CD1c-positive myeloid dendritic cell (primary cell): ENCODE results near the gene TM9SF3.
A peak's percentile ranks its signal among the peaks of the same experiment; 100 is the strongest.
"Not testable (repeated sequence)": the region's sequence is repeated elsewhere in the genome, so short reads cannot be mapped to it uniquely, and the experiment has no call there.

ENCODE experiments used
- DNase-seq: peaks from one replicate; pipeline ENCODE4 v3.0.0-alpha.2; 2016; ENCODE audit errors: extremely low spot score

The TM9SF3 gene

GRCh38 chr10:96600337-96600736 lies 13.5 kb upstream of the TM9SF3 start:
- DNase-seq = no peak

- no peak for DNase-seq
These were observed 12.0 kb upstream of the TM9SF3 start for GRCh38 chr10:96598846-96599245.

DNA sequence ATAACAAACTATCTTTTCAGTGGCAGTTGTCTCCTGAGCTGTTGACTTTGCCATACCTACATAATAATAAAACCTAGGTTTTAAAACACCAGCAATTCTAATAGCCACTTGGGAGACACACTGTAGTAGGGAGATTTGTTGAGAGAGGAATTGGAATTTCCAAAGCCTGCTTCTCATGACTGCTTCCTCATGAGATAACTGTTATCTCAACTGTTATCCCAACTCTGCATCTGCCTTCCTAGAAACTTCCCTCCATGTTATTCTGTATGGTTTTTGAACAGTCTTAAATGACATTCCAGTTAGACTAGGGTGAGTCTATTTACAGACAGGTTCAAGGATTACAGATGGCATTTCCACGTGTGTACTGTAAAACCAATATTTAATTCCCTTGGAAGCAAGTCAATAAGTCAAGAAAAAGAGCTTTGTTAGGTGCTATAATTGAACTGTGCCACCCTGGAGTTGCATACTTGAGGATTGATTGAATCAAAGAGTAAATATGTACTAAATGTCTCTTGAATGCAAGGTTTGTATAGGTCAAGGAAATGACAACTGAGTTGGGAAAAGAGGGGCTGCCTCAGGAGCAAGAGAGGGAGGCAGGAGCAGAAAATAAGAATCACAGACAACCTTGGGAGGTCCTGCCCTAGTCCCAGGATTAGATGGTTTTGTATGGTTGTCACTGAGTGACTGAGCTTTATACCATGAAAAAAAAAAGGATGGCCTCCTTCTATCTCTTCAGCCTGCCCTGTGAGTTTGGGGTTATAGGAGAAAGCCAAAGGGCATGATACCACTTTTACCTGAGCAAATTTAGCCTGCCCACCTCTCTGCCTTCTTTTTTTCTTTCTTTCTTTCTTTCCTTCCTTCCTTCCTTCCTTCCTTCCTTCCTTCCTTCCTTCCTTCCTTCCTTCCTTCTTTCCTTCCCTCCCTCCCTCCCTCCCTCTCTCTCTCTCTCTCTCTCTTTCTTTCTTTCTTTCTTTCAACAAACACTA lies 9.9 kb upstream of the TM9SF3 start:
- no peak for DNase-seq

- DNase-seq = no peak
These were observed 8.9 kb upstream of the TM9SF3 start for GRCh38 chr10:96595741-96596140.

GRCh38 chr10:96591946-96592345 lies 5.1 kb upstream of the TM9SF3 start:
- peak; percentile 35 for DNase-seq

GRCh38 chr10:96588616-96589419 lies 2.0 kb upstream of the TM9SF3 start:
- DNase-seq = no peak

DNA sequence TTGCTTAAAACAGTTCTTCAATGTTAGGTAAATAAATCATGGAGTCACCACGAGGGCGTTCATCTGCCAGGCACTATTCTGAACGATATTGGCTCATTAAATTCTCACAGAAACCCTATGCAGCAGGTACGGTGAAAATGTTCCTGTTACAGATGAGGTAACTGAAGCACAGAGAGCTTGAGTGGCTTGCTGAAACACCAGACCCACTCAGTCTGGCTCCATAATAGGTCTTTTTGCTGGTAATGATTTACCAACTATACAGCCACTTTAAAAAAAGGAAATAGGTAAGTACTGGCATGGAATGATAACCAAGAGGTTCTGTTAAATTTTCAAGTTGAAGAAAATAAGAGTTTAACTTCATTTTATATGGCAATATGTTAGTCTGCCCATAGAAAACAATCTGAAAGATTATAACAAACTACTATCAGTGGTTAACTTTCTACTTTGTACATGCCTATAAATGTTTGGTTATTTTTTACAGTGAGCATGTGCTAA lies 1.3 kb upstream of the TM9SF3 start:
- peak; percentile 32 for DNase-seq

DNA sequence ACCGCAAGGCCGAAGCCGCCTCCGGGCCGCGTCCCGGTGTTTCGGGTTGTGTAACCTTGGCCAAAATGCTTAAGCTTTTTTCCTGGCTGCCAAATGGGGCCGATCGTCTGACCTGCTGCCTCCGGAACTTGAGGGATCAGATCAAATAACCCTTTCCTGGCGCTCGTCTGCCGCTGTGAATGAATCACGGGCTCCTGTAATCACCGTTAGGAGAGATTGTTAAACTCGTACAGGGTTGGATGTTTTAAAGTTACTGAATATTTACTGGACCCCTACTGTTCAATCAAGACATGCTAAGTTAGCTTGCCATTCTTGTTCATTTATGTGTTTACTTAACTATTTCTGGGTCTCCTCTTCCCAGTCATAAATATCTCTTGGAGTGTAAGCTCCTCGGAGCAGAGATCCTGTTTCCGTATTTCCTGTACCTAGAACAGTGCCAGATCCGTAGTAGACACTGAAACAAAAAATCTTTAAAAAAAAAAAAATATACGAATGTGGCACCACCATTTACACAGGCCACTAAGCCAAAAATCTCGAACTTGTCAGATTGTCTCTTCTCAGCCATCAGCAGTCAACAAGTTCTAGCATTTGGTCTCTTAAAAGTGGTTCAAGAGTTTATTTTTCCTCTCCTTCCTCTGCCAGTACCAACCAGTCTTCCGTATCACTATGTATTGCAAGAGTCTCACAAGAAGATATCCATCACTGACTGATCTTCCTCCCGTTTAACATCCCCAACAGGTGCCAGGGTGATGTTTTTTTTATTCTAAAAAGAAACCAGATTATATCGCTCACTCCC lies 650 bp upstream of the TM9SF3 start:
- no peak for DNase-seq

- DNase-seq = no peak
These were observed 935 bp downstream of the TM9SF3 start for GRCh38 chr10:96585736-96586418.

DNA sequence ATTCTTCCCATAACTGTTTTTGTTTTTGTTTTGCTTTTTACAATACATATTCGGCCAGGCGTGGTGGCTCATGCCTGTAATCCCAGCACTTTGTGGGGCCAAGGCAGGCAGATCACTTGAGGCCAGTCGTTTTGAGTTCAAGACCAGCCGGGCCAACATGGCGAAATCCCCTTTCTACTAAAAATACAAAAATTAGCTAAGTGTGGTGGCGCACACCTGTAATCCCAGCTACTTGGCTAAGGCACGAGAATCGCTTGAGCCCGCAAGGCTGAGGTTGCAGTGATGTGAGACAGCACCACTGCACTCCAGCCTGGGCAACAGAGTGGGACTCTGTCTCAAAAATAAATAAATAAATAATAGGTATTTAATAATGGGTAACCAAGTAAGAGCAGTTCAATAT lies 2.3 kb downstream of the TM9SF3 start:
- DNase-seq = no peak

DNA sequence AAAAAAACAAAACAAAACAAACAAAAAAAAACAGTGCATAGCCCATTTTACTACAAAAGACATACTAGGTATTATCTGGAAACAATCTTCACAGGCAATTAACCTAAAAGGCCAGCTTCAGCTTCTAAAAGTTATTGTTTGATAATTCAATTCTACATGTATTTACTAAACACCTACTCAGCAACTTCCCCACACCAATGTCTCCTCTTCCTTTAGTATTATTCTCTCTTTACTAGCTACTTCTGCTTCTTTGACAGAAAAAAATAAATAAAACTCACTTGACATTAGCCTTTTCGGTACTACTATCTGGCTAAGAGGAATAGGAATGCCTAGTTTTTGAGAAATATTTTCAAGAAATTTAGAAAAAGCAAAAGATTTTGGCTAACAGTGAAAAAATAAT lies 2.8 kb downstream of the TM9SF3 start:
- peak; percentile 21 for DNase-seq

DNA sequence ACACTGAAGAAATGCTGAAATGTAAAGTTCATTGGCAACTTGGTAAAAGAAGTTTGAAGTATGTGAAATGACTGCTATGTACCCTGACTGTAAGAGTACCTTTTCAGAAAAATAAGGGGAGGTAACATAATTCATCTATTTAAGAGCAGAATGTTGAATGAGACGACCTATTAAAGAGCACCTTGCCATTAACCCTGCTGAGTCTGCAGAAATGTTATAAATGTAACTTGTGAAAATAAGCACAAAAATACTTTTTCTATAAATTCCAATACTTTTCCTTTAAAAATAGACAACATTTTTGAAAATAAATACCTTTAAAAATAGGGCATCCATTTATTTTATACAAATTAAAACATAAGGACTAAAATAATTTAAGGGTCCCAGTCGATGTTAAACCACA lies 7.7 kb downstream of the TM9SF3 start:
- DNase-seq = no peak

DNA sequence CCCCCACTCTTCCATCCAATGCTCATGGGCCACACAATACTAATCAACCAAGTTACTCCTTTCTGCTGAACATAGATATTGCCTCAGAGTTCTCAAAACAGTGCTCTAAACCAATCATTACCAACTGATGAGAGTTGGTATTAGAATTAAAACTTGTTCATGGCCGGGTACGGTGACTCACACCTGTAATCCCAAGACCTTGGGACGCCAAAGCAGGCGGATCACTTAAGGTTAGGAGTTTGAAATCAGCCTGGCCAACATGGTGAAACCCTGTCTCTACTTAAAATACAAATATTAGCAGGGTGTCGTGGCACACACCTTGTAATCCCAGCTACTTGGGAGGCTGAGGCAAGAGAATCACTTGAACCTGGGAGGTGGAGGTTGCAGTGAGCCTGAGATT lies 8.2 kb downstream of the TM9SF3 start:
- no peak for DNase-seq

DNA sequence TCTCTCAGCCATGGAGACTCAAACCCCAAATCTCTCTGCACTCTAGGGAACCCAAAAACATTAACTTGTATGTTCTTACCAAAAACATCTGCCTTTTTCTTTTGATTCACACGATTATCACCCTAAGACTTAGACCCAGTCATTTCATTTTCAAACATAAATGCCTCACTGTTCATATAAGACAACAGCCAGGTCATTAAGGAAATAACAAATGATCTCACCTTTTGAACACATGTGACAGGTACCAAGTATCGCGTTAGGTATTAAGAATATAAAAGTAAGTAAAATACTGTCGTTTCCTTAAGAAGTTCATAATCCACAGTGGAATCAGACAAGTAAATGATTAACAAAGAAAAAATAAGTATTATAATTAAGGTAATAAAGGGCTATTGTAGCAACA lies 8.8 kb downstream of the TM9SF3 start:
- DNase-seq = no peak

GRCh38 chr10:96577069-96577468 lies 9.7 kb downstream of the TM9SF3 start:
- no peak for DNase-seq

DNA sequence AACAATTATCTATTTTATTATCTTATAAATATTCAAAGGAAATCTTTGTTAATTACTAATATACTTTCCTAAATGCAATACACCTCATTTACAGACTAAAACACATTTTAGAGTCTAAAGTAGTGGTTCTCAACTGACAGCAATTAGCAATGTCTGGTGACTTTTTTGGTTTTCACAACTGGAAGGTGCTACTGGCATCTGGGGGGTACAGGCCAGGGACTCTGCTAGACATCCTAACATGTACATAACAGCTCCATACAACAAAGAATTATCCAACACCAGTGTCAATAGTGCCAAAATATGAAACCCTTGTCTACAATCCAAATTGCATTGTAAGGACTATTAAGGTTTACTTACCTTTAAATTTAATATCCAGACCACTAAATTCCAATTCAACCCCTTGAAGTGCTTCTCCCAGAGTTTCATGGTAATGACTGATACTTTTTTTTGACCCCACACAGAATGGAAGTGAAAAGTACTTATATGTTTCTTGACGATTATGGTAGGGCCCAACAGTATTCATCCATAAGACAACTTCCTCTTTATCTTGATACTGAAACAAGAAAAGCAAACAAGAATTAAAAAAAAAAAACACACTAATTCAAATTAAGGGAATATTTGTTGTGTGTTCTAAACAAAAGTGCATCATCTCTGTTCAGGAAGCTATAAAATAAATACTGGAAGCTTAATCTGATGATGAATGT lies 10.4 kb downstream of the TM9SF3 start:
- no peak for DNase-seq

- DNase-seq = not testable (repeated sequence)
These were observed 12.2 kb downstream of the TM9SF3 start for GRCh38 chr10:96574564-96574963.

DNA sequence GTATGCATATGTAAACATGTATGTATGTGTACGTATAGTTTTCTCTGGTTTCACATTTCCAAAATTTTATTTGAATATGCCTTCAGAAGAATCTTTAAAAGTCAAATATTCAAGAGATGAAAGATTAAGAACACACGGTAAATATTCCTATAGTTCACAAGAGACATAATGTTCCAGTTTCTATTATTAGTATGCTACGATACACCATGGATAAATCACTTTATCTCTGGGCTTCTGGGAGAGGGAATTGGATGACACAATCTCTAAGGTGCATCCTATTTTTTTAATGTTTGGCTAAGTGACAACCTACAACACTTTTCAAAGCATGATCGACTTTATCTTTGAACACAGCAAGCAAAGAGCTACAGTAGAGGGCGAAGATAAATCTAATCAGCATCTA lies 13.8 kb downstream of the TM9SF3 start:
- DNase-seq = no peak

- DNase-seq = no peak
These were observed 15.5 kb downstream of the TM9SF3 start for GRCh38 chr10:96570983-96571964.
